NOMO-1 treated with dmso at 0.1 percent for 144 hours (cell line): Measurements from ENCODE around the gene H1-8.
"Not testable (repeated sequence)": the region's sequence is repeated elsewhere in the genome, so short reads cannot be mapped to it uniquely, and the experiment has no call there.

Source experiments
- DNase-seq: peaks from one replicate; lab custom pipeline; 2025; ENCODE audit not compliant: unreplicated experiment; lab: John Stamatoyannopoulos, UW

Gene H1-8

DNA sequence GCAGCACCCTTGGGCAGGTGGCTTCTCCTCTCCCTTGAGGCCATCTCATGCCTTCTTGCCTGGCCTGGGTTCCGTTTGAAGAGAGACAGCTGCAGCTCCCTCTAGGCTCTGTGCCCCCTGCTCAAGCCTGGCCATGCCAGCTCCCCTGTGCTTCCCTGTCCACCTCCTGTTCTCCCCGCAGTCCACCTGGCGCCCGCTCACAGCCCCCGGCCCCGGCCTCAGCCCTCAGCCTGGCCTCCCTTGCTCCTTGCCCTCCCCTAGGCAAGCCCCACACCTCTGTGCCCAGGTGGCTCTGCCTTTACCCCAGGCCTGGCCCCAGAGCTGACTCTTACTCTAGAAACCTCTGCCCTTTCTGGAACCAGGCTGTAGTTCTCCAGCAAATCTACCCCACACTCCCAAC, 28.4 kb upstream of the H1-8 start:
- DNase-seq: no peak

GRCh38 chr3:129515108-129515820, 27.7 kb upstream of the H1-8 start:
- DNase-seq: not testable (repeated sequence)

DNA sequence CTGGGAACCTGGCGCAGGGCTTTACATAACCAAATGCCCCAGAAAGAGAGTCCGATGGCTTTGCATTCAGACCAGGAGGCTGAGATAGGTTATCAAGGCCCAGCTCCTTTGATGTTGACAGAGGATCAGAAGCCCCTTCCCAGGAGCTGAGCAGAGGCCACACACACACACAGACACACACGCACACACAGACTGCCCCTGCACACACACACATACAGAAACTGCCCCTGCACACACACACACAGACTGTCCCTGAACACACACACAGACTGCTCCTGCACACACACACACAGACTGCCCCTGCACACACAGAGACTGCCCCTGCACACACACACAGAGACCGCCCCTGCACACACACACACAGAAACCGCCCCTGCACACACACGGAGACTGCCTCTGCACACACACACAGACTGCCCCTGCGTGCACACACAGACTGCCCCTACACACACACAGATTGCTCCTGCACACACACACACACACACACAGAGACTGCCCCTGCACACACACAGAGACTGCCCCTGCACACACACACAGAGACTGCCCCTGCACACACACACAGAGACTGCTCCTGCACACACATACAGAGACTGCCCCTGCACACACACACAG, 27.0 kb upstream of the H1-8 start:
- not testable (repeated sequence) for DNase-seq

DNA sequence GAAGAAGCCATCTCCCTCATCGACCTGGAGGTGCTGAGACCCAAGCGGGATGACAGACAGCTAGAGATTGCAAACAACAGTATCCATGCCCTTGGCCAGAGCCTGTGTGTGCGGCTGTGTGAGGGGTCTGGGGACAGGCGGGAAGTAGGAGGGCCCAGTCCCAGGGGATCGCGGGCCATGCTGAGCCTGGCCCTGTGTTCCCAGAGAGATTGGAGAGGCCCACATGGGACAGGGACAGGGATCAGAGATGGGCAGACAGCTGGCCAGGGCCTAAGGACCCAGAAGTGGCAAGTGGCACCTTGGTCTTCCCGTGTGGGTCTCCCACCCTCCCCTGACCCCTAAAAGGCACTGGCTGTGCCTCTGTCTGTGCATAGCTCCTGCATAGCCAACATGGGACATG, 25.5 kb upstream of the H1-8 start:
- no peak for DNase-seq

DNA sequence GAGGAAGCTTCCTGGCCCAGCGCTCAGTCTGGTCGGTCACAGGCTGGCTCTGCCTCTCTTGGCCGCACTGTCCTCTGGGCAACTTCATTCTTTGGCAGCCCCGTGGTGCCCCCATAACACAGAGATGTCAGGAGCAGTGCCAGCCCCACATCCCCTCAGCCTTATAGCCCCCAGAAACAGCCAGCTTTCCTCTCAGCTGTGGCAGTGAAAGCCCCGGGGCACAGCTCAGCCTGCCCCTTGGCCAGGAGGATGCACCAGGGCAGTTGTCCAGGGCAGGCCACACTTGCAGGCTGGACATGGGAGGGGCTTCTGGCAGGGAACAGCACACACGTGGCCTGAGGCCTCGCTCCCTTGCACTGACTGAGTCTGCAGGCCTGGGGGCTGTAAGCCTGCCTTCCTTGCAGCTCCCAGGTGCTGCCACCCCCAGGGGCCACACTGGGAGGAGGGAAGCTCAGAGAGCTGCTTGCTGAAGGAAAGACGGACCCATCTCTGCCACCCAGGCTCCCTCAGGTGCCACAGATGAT, 24.9 kb upstream of the H1-8 start:
- no peak for DNase-seq

- DNase-seq: no peak
Observed at GRCh38 chr3:129518581-129518980, 24.4 kb upstream of the H1-8 start.

DNA sequence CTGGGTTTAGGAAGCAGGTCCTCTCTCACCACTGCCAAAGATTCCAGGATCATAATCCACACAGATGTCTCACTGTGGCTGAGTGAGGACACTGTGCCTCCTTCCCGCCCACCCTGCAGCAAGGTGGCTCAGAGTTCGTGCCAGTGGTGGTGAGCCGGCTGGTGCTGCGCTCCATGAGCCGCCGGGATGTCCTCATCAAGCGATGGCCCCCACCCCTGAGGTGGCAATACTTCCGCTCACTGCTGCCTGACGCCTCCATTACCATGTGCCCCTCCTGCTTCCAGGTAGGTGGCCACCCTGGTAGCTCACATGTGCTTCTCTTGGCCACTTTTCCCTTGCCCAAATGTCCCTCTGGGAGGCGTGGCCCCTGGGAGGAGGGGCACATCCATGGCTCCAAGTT, 23.5 kb upstream of the H1-8 start:
- no peak for DNase-seq

GRCh38 chr3:129519896-129520715, 22.9 kb upstream of the H1-8 start:
- no peak for DNase-seq

DNA sequence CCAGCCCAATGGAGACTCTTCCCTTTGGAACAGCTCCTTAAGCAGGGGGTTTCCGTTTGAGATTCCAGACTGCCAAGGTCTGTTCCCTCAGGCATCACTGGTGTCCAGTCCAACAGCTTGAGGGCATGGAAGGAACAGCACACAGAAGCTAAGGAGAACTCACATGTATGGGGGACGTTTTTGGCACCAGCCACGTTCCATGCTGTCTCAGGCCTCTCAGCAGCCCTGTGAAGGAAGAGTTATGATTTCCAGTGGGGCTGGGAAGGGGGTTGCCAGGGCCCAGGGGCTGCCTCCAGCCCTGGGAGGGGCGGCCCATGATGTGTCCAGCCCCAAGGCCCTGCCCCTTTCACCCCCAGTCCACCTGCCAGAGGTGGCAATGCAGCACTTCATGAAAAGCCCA, 22.0 kb upstream of the H1-8 start:
- no peak for DNase-seq

DNA sequence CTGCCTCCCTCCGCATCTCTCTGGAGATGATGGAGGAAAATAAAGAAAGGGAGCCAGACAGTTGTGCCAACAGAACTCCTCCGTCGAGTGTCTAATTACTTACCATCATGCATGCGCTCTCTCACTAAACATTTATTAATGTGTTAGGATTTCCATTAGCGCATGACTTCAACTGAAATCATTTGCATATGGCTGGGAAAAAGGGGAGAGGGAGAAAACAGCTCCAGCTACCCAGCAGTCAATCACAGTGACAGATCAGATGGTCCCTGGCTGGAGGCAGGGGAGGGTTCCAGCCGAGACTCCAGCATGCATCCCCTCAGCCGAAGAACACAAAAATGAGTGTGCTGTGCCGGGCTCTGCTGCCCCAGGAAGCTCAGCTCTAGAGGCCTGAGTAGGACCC, 21.4 kb upstream of the H1-8 start:
- no peak for DNase-seq

- DNase-seq: no peak
Observed at GRCh38 chr3:129522953-129523352, 20.0 kb upstream of the H1-8 start.

DNA sequence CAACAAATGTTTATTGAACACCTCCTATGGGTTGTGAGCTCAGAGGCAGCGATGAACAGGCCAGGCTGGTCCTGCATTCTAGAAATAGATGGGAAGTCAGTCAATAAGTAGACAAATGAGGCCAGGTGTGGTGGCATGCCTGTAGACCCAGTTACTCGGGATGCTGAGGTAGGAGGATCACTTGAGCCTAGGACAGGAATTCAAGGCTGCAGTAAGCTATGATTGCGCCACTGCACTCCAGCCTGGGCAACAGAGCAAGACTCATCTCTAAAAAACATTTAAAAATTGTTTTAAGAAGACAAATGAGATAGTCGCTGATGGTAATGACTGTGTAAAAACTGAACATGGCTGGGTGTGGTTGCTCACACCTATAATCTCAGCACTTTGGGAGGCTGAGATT, 18.9 kb upstream of the H1-8 start:
- no peak for DNase-seq

DNA sequence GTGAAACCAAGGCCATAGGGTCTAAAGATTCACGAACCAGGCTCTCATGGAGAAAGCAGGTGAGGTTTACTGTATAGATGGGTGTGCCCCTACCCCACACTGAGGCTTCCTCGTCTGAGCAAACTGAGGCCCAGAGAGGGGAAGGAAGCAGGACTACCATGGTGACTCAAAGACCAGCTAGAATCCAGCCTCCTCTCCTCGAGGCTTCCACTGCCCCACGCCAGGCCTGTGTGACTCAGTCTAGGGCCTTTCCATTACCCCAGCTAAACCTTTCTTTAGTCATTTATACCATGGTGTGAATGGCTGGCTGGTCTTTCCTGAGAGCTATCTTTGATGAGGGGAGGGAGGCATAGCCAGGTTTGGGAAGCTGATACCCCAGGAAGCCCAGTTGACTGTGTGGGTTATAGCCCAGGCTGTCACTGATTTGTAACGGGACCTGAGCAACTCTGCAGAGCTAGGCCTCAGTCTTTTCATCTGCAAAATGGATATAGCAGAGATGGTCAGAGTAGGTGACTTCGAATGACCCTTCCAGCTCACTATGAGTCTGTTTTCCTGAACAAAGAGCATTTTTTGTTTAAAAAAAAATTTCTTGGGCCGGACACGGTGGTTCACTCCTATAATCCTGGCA, 17.5 kb upstream of the H1-8 start:
- no peak for DNase-seq

DNA sequence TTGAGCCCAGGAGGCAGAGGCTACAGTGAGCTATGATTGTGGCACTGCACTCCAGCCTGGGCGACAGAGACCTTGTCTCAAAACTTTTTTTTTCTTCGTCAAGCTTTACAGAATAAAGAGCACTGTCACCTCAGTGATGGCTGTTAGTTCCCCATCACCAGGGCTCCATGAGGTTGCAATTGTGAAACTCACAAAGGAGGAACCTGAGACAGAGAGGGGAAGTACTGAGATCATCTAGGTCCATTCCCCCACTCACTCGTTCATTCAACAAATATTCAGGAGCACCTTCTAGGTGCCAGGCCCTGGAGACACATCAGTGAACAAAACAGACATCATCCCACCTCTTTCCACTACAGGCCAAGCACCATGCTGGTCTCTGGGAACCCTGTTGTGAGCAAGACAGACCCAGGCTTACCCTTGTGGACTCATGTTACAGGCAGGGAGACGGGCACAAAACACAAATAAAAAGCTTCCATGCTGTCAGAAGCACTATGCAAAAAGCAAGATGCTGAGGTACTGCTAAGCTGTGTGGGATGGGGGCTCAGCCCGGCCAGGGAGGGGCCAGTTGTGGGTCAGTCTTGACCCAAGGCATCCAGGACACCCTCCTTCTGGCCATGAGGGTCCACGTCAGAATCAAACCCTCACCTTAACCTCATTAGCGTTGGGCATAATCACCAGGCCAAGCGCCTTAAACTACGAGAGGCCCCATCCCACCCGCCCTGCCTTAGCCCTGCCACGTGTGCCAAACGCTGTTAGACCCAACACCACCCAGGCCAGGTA, 16.7 kb upstream of the H1-8 start:
- peak; percentile 93 for DNase-seq

DNA sequence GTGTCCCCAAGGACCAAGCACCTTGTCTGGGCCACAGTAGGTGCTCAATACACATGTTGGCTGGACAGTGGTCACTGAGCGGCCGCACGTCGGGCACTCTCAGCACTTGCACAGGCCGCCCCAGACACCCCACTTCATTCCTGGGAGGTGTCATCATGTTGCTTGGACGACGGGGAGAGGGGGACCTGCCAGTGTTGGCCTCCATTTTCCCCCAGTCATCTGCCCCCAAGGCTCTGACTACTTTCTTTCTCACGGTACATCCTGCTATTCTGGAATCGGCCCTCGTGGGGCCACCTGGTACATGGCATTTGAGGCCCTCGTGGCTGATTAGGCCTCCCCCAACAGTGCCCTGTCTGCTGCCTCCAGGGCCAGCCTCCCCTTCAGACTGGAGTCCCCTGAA, 15.7 kb upstream of the H1-8 start:
- DNase-seq: no peak

- no peak for DNase-seq
Observed at GRCh38 chr3:129528589-129529100, 14.3 kb upstream of the H1-8 start, which contains the start of gene RHO. TSS of gene RHO (plus strand) at chr3:129528639. CDS start at chr3:129528734, 95 bp downstream.

DNA sequence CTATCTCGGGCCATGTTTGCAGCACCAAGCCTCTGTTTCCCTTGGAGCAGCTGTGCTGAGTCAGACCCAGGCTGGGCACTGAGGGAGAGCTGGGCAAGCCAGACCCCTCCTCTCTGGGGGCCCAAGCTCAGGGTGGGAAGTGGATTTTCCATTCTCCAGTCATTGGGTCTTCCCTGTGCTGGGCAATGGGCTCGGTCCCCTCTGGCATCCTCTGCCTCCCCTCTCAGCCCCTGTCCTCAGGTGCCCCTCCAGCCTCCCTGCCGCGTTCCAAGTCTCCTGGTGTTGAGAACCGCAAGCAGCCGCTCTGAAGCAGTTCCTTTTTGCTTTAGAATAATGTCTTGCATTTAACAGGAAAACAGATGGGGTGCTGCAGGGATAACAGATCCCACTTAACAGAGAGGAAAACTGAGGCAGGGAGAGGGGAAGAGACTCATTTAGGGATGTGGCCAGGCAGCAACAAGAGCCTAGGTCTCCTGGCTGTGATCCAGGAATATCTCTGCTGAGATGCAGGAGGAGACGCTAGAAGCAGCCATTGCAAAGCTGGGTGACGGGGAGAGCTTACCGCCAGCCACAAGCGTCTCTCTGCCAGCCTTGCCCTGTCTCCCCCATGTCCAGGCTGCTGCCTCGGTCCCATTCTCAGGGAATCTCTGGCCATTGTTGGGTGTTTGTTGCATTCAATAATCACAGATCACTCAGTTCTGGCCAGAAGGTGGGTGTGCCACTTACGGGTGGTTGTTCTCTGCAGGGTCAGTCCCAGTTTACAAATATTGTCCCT, 13.4 kb upstream of the H1-8 start:
- DNase-seq: no peak

- DNase-seq: no peak
Observed at GRCh38 chr3:129530251-129530791, 12.7 kb upstream of the H1-8 start.

DNA sequence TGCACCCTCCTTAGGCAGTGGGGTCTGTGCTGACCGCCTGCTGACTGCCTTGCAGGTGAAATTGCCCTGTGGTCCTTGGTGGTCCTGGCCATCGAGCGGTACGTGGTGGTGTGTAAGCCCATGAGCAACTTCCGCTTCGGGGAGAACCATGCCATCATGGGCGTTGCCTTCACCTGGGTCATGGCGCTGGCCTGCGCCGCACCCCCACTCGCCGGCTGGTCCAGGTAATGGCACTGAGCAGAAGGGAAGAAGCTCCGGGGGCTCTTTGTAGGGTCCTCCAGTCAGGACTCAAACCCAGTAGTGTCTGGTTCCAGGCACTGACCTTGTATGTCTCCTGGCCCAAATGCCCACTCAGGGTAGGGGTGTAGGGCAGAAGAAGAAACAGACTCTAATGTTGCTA, 12.2 kb upstream of the H1-8 start:
- no peak for DNase-seq
